Endometrium (tissue), 2 donors: ENCODE data around the gene ACVR1C.
"Not testable (repeated sequence)": the region's sequence is repeated elsewhere in the genome, so short reads cannot be mapped to it uniquely, and the experiment has no call there.

Source experiments
- FAIRE-seq: peaks from 2 replicates; lab custom pipeline; 2012; peaks lifted over from hg19 to GRCh38; lab: Jason Lieb, UNC
- donor health status: control.
- donor health status: control.

ACVR1C gene

DNA sequence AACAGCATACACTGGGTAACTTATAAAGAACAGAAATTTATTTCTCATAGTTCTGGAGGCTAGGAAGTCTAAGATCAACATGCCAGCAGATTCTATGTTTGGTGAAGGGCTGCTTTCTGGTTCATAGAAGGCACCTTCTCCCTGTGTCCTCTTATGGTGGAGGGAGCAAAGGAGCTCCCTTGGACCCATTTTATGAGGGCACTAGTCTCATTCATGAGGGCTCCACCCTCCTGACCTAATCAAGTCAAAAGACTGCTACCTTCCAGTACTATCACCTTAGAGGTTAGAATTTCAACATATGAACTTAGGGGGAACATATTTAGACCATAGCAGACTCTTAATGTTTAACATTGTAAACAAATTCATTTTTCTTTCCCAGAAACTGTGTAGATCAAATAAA is 54.5 kb downstream of the ACVR1C start:
- no peak for FAIRE-seq

DNA sequence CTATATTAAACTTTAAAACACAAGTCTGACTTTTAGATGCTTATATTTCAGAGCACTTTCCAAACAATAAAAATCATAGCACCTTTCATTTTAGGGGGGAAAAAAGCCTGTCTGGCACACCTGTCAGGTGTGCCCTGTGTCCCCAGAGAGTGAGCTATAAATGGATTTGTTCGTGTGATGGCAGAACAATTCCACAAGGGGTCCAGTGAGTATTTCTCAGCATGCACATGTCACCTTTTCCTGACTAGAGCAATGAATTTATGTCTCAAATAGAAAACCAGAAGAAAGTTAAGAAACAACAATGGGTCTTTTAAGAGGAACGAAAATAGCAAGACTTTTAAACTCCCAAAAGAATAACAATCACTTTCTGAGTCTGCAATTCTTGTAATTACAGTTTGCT is 55.9 kb downstream of the ACVR1C start:
- no peak for FAIRE-seq

DNA sequence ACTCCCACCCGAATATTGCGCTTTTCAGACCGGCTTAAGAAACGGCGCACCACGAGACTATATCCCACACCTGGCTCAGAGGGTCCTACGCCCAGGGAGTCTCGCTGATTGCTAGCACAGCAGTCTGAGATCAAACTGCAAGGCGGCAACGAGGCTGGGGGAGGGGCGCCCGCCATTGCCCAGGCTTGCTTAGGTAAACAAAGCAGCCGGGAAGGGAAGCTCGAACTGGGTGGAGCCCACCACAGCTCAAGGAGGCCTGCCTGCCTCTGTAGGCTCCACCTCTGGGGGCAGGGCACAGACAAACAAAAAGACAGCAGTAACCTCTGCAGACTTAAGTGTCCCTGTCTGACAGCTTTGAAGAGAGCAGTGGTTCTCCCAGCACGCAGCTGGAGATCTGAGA is 62.0 kb downstream of the ACVR1C start:
- FAIRE-seq, result not testable (repeated sequence)

DNA sequence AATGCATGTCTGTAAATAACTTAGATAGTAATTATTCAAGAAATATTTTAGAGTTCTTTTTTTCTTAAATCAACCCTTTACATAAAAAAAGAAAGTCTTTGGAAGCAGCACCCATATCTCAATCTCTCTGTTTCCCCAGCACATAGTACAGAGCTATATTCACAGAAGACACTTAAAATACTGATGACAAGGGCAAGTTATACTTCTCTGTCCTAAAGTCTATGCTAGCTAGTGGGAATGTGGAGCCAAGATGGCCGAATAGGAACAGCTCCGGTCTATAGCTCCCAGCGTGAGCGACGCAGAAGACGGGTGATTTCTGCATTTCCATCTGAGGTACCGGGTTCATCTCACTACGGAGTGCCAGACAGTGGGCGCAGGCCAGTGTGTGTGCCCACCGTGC is 62.6 kb downstream of the ACVR1C start:
- FAIRE-seq, result not testable (repeated sequence)

DNA sequence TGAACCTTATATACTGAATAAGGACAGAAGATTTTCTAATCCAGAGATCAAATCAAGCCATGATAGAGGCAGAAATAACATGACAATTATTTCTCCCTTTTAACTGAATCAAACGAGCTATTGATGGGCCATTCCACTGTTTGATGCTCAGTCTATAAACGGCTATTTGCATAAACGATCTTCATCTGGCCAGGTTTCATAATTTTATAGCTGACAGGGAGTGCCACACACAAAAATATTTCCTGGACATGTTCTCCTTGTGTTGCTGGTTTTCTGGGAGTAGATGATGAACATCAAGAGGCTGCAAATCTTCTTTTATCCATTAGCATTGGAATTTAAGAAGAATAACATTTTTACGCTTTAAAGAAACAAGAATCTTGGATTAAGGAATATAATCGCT is 63.1 kb downstream of the ACVR1C start:
- no peak for FAIRE-seq

DNA sequence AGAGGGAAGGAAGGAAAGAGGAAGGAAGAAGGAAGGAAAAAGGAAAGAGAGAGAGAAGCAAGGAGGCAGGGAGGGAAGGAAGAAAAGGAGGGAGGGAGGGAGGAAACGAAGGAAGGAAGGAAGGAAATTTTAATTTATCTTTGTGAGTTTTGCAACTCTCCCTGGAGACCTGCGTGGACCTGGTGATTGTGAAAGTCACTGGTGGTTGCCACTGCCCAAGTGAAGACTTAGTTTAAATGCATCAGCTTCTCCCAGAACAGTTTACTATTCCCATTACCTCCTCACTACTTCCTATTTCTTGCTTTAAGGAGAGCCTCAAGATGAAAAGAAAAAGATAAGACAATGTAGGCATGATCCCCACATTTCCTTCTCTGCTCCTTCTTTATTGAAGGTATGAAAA is 68.8 kb downstream of the ACVR1C start:
- no peak for FAIRE-seq

DNA sequence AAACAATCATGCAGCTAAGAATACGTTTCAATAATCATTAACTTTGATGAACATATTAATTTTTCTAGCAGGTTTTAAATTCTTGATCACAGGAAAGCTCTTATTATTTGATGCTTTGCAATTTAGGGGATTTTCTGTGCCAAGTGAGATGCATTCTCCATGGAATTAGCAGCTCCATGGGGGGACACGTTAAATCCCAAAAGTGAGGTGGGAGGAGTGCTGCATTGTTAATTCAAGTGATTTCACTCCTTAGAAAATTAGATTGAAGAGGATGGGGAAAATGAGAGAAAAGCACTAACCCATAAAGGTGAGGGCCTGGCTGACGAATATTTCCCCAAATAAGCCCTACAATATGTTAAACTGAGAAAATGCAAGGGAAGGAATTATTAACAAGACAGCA is 69.2 kb downstream of the ACVR1C start:
- no peak for FAIRE-seq

DNA sequence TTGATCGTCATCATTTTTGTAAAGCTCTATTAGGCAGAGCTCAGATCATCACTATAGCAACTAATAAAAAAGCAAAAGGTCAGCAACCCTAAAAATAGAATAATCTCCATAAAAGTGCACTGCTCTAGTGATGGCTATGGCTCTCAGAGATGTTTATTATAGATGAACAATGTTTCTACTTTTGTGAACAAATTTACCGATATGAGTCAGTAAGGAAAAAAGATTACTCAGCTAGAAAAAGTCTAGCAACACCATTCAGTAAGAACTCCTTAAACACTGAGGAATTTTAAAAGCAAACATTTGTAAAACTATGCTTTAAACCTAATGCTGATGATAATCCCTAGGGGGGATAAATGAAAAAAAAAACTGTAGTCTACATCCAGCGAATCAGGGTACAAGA is 69.6 kb downstream of the ACVR1C start:
- no peak for FAIRE-seq

DNA sequence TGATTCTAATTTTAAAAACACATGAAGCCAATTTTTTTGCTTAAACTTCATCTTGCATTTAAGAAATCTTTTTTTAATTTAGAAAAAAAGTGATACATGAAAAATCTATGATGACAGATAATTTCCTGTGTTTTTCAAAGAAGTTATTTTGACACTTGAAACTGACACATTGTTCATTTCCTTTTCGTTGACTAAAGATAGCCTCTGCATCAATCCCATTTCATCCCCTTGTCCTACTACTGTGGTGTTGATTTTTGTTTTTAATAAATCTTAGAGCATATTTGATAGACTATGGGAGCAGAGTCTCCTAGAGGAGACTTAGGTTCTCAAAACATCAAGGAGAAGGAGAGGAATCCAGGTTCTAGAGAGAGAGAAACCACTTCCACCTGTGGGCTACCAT is 70.9 kb downstream of the ACVR1C start:
- FAIRE-seq, result peak; percentile 26

DNA sequence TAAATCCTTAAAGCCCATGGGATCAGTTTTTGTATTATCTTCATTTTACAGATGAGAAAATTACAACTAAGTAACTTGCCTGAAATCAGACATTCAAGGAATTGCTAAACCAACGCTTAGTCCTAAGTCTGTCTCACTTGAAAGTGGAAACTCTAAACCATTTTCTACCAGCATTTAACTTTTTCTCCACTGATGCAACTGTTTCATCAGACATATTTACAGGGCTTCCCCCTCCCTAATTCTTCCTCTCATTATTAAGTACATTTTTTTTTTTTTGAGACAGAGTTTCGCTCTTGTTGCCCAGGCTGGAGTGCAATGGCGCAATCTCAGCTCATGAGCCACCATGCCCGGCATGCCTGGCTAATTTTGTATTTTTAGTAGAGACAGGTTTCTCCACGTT is 88.6 kb downstream of the ACVR1C start:
- FAIRE-seq, result no peak

DNA sequence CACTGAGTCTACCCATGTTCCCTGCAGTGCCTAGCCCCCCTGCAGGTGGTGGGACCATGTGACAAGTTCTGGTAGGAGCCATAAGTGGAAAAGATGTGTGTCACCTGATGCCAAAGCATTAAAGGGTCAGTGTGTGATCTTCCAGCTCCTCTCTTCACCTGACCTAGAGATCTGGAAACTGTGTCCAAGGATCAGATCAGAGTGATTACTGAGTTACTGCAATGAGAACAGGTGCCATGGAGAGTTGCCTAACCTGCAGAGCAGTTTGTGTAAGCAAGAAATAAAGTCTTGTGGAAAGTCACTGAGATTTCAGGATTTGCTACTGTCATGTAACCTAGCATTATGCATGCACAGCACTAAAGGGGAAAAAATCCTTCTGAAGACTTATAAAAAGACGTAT is 90.6 kb downstream of the ACVR1C start:
- no peak for FAIRE-seq

DNA sequence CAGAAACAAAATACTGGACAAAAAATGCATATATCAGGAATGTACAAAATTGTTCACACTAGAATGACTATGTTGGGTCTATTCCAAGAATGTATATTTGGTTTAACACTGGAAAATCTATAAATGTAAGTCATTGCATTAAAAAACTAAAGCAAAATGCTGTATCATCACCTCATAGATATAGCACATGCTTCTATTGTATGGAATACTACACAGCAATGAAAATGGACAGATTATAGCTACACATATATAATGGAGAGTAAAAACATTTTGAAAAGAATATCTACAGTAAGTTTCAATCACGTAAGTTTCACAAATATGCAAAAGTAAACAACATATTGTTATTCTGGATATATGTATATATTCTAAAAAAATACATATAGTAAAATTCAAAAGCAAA is 91.8 kb downstream of the ACVR1C start:
- FAIRE-seq, result no peak

DNA sequence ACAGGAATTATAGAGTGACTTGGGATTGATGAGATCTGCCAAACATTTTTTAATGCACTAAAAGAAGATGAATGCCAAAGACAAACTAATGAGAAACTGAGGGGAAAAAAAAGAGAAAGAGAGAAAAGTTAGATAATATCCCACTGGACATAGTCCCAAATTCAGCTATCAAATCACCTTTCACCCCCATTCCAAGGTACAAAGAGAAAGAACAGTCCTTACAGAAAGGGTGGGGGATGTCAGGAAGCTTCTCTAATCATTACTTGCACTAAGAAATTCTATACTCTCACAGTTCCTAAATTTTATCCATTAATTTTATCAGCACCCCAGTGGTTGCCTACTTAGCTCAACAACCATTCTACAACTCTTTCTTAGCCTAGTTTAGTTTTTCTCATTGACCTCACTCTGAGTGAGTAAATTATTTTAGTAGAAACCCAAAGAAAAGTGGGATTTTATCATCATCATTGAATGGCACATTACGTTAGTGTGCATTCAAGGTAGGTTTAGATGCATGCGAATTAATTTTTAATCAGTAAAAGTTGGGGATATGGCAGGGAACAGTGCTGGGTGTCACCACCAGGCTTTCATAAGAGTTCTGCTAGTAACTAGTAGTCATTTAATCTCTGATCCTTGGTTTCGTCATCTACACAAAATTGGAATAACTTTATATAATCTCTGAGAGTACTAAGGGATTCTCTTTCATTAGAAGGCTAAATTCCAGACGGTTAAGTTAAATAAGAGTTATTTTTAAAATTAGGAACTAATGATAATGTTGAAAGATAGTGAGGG is 99.5 kb downstream of the ACVR1C start:
- FAIRE-seq, result no peak

DNA sequence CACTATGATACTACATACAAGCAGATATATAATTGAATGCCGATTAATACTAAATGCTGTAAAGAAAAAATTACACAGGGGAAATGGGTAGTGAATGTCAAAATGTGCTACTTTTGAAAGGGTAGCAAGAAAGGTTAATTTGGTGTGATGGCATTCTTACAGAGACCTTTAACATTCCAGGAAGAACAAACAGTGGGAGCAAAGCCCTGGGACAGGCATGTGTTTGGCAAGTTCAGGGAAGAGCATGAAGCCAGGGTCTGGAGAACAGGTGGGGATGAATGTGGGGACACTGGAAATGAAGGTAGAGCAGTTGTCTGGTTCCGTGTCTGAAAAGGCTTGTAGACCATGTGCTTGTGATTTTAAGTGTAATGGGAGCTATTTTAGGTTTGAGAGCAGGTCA is 102.6 kb downstream of the ACVR1C start:
- FAIRE-seq, result no peak

DNA sequence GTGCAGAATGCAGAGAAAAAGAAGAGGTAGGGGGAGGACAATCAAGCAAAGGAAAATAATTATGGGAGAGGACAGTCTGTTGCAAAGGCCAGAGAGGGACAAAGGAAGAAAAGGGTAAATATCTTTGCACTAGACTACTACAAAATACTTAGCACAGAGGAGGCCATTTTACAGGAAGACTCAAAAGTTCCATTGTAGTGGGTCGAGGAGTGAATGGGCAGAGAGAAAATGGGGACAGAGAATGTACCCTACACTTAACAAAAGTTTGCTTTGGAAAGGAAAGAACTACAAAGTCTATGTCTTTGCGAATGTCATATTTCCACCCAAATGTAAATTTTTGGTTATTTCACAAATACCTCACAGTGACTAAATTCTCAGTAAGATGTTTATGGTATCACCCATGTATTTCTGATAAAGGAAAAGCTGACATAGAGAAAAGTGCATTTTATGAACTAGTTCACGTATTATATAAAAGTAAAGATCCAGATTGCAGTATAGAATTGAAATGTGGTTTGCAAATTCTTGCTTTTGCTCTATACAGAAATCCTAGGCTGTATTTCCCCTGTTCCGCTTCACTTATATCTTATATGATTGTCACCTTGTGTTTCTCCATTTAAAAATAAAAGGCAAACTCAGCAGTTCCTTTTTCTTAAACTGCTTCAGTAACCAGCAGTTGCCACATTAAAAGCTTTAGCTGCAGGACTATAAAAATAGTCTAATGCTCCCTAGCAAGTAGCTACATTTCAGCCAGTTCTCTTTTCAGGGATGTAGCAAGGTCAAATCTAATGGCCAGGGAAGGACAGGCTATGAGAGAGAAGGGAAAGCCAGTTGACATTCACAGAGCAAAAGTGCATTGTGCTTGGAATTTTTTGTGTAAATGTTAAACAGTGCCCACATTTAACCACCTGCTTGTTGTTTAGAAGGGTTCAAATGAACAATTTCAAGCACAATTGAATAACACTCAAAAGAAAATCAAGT is 105.1 kb downstream of the ACVR1C start:
- no peak for FAIRE-seq

DNA sequence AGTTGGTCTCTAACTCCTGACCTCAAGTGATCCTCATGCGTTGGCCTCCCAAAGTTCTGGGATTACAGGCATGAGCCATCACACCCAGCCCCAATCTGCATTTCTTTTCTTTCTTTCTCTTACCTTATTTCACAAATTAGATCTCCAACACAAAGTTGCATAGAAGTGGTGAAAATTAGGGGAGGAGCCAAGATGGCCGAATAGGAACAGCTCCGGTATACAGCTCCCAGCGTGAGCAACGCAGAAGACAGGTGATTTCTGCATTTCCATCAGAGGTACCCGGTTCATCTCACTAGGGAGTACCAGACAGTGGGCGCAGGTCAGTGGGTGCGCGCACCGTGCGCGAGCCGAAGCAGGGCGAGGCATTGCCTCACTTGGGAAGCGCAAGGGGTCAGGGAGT is 113.7 kb downstream of the ACVR1C start:
- FAIRE-seq, result not testable (repeated sequence)

DNA sequence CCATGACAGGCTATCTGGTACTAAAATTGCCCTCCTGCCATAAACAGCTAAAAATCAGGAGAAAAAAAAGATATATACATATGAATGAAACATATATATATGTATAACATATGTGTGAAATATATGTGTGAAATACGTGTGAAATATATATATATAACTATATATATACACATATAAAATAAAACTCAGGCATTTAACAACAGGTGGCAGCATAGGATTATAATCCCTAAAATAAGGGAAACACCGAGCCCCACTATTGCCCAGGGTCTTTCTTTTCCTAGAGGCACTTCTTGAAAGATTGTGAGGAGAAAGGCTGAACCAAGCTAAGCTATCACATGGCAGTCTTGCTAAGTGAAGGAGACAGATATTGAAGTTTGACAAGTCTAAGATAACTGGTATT is 118.9 kb downstream of the ACVR1C start:
- FAIRE-seq, result no peak

DNA sequence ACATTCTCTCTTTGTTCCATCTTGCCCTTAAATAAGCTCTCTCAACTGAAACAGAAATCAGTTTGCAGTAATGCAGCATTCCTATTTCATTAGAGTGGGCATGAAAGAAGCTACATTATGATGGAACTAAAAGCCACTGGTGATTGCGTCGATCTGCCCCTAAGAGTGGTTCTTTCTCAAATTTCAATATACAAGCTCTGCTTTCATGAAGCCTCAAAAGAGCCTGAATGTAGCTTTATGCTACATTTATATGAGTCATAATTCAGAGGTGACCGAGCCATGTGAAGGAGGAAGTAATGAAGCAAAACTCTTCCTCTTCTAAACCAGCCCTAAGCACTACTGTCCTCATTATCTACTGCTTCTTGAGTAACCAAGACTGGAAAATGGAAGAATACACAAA is 120.0 kb downstream of the ACVR1C start:
- FAIRE-seq, result no peak

DNA sequence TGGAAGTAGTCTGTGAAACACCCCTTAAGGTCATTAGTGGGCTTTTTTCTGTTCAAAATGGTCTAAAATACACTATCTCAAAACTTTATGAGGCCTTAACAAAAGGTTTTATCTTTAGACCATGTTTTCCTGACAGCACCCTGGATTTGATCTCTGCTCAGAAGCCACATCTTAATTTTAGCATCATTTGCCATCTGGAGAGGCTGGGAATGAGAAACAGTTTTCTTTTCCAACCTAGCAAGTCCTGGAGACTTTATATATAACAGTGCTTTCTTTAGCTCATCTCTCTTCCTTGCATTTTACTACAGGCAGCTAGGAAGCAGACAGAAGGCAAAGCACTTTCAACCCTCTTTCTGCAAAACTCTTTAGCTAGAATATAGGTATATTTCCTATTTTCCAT is 122.1 kb downstream of the ACVR1C start:
- no peak for FAIRE-seq

DNA sequence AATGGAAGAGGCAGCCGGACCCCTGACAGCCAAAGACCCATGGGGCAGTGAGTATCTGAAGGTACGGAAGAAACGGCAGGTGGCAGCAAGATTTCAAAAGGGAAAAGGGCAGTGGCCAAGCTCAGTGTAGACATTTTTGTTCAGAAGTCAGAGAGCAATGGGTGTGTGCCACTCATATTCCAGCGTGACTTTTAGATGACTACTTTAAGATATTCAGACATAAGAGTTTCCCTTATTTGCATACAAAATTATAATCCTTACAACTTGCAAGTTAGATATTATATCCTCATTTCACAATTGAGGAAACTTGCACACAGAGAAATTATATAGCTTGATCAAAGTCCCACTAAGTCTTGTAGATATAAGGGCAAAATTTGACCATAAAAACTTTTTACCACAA is 124.0 kb downstream of the ACVR1C start:
- no peak for FAIRE-seq

DNA sequence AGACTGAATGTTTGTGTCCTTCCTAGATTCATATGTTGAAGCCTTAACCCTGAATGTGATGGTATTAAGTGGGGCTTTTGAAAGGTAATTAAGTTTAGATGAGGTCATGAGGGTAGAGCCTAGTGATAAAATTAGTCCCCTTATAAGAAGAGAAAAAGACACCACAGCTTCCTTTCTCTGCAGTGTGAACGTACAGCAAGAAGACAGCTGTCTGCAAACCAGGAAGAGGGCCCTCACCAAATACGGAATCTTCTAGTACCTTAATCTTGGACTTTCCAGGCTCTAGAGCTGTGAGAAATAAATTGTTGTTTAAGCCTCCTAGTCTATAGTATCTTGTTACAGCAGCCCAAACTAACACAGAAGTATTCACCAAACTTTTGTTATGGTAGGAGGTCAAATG is 127.6 kb downstream of the ACVR1C start:
- FAIRE-seq, result no peak

DNA sequence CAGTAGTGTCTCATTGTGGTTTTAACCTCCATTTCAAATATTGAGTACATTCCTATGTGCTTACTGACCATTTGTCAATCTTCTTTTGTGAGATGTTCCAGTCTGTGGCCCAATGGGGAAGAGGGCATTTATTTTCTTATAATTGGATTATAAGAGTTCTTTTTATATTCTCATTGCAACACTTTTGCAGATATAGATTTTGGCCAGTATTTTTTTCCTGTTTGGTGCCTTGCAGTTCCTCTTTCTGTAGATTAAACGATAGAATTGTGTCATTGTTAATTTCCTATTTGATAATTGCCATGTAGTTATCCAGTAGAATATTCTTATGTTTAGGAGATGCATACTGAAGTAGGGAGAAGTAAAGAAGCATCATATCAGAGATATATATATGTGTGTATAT is 128.3 kb downstream of the ACVR1C start:
- FAIRE-seq, result no peak

DNA sequence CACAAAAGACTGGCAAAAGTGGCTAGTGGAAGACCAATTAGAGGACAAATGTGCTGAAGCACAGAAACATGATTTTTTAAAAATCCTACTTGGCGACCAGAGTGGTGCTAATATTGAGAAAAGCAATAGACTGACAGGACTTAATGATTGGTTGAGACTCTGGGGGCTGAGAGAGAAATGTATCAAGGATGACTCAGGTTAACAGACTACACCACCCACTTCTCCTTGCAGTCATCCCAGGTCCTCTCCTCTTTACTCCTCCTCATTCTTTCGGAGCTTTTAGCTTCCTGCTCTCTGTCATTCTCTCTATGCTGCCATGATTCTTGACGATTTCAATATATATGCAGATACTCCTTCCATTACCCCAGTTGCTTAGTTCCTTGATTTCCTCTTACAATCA is 130.2 kb downstream of the ACVR1C start:
- FAIRE-seq, result no peak
